ENCODE data around the gene CEP95.

Gene CEP95

GRCh38 chr17:64515829-64516228 lies 9.1 kb downstream of the CEP95 start (continued):
- TF ChIP-seq MZF1 (tag by site-specific recombination; IDR thresholded peaks at IDR 0.05; ENCODE audit: borderline replicate concordance) (no peak), ZNF510 (tag by site-specific recombination; IDR thresholded peaks at IDR 0.05; ENCODE audit: insufficient replicate concordance) (no peak), ZNF433 (tag by site-specific recombination; IDR thresholded peaks at IDR 0.05; ENCODE audit: low read depth) (no peak), ZNF580 (tag by site-specific recombination; IDR thresholded peaks at IDR 0.05) (no peak), ZNF114 (tag by site-specific recombination; IDR thresholded peaks at IDR 0.05) (no peak), OVOL3 (tag by site-specific recombination; IDR thresholded peaks at IDR 0.05) (no peak), TCF7L2 (IDR thresholded peaks at IDR 0.05; ENCODE audit: borderline replicate concordance, low read depth, low read length) (no peak), ZNF18 (tag by site-specific recombination; IDR thresholded peaks at IDR 0.05) (no peak)

GRCh38 chr17:64519601-64520000 lies 12.8 kb downstream of the CEP95 start:
- Histone ChIP-seq H3K4me1 (ENCODE audit: control insufficient read depth, insufficient read depth, low read length) (no peaks in the 10 kb centered on the region), H3K27ac (ENCODE audit: extremely low read depth, low read depth, low read length) (no peak overlapping the region), H3K36me3 (ENCODE audit: control insufficient read depth in 2 of 2, insufficient read depth in 1 of 2, low read length in 2 of 2) (peaks cover 79 to 100% of the 10 kb centered on the region in 2 experiments), H3K9me3 (ENCODE audit: control insufficient read depth, insufficient read depth, low read depth, low read length) (no peaks in the 10 kb centered on the region), H3K4me3 (ENCODE audit: low read depth, low read length) (no peak overlapping the region)
- no peak for TF ChIP-seq ZNF776 (tag by site-specific recombination; IDR thresholded peaks at IDR 0.05; ENCODE audit: borderline replicate concordance)
- TF ChIP-seq YY2 (tag by site-specific recombination; IDR thresholded peaks at IDR 0.05), result no peak
- no peak for TF ChIP-seq IKZF3 (tag by site-specific recombination; IDR thresholded peaks at IDR 0.05)
- TF ChIP-seq ZNF280C (tag by site-specific recombination; IDR thresholded peaks at IDR 0.05), result no peak
- TF ChIP-seq BCL6B (tag by site-specific recombination; IDR thresholded peaks at IDR 0.05), result no peak
- no peak for TF ChIP-seq SP7 (tag by site-specific recombination; IDR thresholded peaks at IDR 0.05)
- no peak for TF ChIP-seq ZBTB26 (tag by site-specific recombination; optimal IDR thresholded peaks at IDR 0.05)
- no peak for TF ChIP-seq ZNF341 (tag by site-specific recombination; IDR thresholded peaks at IDR 0.05; ENCODE audit: low read depth)
- TF ChIP-seq EGR2 (tag by site-specific recombination; IDR thresholded peaks at IDR 0.05; ENCODE audit: low read depth), result no peak
- no peak for TF ChIP-seq ZNF791 (tag by site-specific recombination; IDR thresholded peaks at IDR 0.05)
- no peak for TF ChIP-seq ZNF521 (tag by site-specific recombination; IDR thresholded peaks at IDR 0.05)
- no peak for TF ChIP-seq ZNF311 (tag by site-specific recombination; IDR thresholded peaks at IDR 0.05; ENCODE audit: borderline replicate concordance)
- TF ChIP-seq ZNF610 (tag by site-specific recombination; IDR thresholded peaks at IDR 0.05; ENCODE audit: borderline replicate concordance), result no peak
- TF ChIP-seq ZNF16 (tag by site-specific recombination; IDR thresholded peaks at IDR 0.05; ENCODE audit: low read depth), result no peak
- POLR2A ChIA-PET, result interaction anchor here (0.6 to 1.2 kb wide), 3 partner anchors 14 to 184 kb away, joined by 3 to 4 read pairs (median 3); no protein-coding TSS in a partner anchor
- CTCF ChIA-PET, result interaction anchor here (0.6 to 1.1 kb wide), 2 partner anchors 21 to 124 kb away, joined by 3 read pairs; no protein-coding TSS in a partner anchor
